HFF-Myc (cell line): ENCODE data around the gene VWDE.

Experiments
- DNase-seq: peaks from one replicate; pipeline ENCODE4 v3.0.0-alpha.2; 2011; ENCODE audit warnings: low read depth; ENCODE audit errors: extremely low read depth
- H3K4me3 ChIP-seq: replicated peaks from 2 replicates; pipeline ENCODE4 v1.5.1; 2011; ENCODE audit warnings: low read depth, mild to moderate bottlenecking, control low read depth, low read length
- CTCF ChIP-seq: IDR thresholded peaks from 2 replicates; pipeline ENCODE4 v1.5.1; 2012; ENCODE audit warnings: mild to moderate bottlenecking, low read depth, low read length, control low read depth; ENCODE audit errors: missing control alignments

Gene VWDE

GRCh38 chr7:12320987-12321647 is 82.5 kb downstream of the VWDE start:
- DNase-seq = no peak
- no peak overlapping the region for H3K4me3 ChIP-seq
- TF ChIP-seq CTCF = no peak

- no peak overlapping the region for H3K4me3 ChIP-seq
- TF ChIP-seq CTCF = no peak
- DNase-seq = no peak
These were observed 83.3 kb downstream of the VWDE start for GRCh38 chr7:12320241-12320986.

GRCh38 chr7:12317675-12318074 is 86.0 kb downstream of the VWDE start:
- DNase-seq = no peak
- H3K4me3 ChIP-seq = no peak overlapping the region
- TF ChIP-seq CTCF = no peak

GRCh38 chr7:12316925-12317324 is 86.7 kb downstream of the VWDE start:
- TF ChIP-seq CTCF = no peak
- no peak for DNase-seq
- no peak overlapping the region for H3K4me3 ChIP-seq

GRCh38 chr7:12315049-12315448 is 88.6 kb downstream of the VWDE start:
- no peak for TF ChIP-seq CTCF
- H3K4me3 ChIP-seq = no peak overlapping the region
- no peak for DNase-seq

GRCh38 chr7:12314199-12314598 is 89.5 kb downstream of the VWDE start:
- TF ChIP-seq CTCF = no peak
- H3K4me3 ChIP-seq = no peak overlapping the region
- DNase-seq = no peak

DNA sequence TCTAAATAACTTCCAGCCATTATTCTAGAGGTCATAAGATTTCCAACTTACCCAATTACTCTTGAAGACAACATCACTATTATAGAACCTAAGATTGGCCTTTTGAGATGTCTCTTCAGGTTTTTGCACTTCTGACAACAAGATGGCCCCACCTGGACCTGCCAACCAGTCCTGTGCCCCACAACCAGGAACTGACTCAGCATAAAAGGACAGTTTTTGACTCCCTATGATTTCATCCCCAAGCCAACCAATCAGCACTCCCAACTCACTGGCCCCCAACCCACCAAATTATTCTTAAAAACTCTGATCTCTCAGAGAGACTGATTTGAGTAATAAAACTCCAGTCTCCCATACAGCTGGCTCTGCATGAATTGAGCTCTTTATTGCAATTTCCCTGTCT is 98.2 kb downstream of the VWDE start:
- H3K4me3 ChIP-seq = no peak overlapping the region
- no peak for TF ChIP-seq CTCF
- no peak for DNase-seq
